DLD1 (cell line): ENCODE results near the gene GALNT16.
"Not testable (repeated sequence)": the region's sequence is repeated elsewhere in the genome, so short reads cannot be mapped to it uniquely, and the experiment has no call there.

Experiments used
- in situ Hi-C: cut with HindIII; loops from 2 replicates; pipeline ENCODE4 v1.10.0; 2017; ENCODE audit warnings: low sequenced_read_pairs

GALNT16 gene

GRCh38 chr14:69358233-69358963 is 98.4 kb downstream of the GALNT16 start:
- in situ Hi-C loops = no loop called here

GRCh38 chr14:69358966-69359365 is 99.0 kb downstream of the GALNT16 start:
- in situ Hi-C loops = no loop called here

- in situ Hi-C loops = no loop called here
Measured at GRCh38 chr14:69360438-69361108, 100.6 kb downstream of the GALNT16 start.

- in situ Hi-C loops = no loop called here
Measured at GRCh38 chr14:69363055-69363454, 103.1 kb downstream of the GALNT16 start.

GRCh38 chr14:69363964-69364363 is 104.0 kb downstream of the GALNT16 start:
- in situ Hi-C loops = no loop called here

DNA sequence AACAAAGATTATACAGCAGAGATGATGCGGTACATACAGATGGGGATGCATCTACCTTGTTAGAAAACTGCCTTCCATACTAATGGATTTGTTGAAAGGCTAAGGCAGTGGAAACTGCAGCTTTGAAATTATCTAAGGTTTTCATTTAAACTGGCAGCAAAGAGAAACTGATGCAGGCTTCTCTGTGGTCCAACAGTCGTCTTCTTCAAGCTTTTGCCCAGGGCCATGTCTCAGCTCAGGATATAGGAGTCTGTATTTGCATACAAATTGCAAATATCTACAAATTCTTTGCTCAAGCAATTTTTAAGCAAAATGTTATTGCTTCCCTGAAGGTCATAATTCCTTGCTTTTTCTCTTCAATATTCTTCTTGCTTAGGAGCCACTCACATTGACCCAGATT is 104.4 kb downstream of the GALNT16 start:
- in situ Hi-C loops = no loop called here

DNA sequence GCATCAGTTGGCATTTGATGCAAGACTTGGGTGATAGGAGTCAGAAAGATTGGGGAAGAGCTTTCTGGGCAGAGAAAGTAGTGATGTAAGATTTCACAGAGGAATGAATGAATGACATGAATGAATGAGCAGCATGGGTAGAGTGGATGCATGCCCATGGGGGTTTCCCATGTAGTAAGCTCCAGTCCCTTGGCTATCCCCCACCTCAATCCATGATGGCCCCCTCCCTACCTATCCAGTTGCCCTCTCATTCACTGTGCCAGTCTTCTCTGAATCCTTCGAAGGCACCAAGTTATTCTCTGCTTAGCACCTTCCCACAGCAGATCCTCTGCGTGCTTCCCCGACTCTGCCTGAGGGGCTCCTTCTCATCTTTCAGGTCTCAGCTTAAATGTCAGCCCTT is 106.1 kb downstream of the GALNT16 start:
- in situ Hi-C loops = no loop called here

DNA sequence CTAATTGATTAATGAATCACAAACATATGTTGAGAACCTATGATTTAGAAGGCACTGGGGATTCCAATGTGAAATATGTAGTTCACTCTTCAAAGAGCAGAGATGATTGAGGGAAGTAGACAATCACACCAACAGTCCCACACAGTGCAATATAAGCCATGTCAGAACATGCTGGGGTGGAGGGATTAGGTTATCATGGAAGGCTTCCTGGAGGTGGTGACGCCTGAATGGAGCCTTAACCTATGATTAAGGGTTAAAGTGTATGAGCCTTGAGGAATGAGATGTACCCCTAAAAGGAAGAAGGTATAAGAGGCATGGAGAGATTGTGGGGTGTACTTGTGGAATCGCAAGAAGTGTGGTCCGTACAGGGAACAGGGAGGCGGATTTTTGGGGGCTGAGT is 106.8 kb downstream of the GALNT16 start:
- in situ Hi-C loops = no loop called here

- in situ Hi-C loops = no loop called here
Measured at GRCh38 chr14:69368381-69368780, 108.4 kb downstream of the GALNT16 start.

DNA sequence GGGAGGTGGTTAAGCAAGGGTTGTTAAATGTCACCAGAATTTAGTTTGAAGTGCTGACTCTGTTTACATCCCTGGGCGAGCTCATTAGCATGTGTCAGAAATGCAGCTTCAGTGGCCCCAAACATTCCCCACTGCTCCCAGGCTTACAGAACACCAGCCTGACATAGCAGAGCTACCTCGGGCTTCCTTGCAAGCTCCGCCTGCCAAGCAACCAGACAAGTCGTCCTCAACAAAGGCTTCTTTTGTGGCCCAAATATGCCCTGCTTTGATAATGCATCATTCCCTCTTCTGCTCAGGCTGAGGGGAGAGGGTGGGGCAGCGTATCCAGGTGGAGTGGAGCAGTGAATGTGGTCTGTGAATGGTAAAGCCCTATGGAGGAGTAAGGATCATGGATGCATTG is 110.1 kb downstream of the GALNT16 start:
- in situ Hi-C loops = no loop called here

- in situ Hi-C loops = no loop called here
Measured at GRCh38 chr14:69372146-69372545, 112.2 kb downstream of the GALNT16 start.

GRCh38 chr14:69373104-69373503 is 113.1 kb downstream of the GALNT16 start:
- in situ Hi-C loops = no loop called here

- in situ Hi-C loops = no loop called here
Measured at GRCh38 chr14:69374235-69374634, 114.3 kb downstream of the GALNT16 start.

DNA sequence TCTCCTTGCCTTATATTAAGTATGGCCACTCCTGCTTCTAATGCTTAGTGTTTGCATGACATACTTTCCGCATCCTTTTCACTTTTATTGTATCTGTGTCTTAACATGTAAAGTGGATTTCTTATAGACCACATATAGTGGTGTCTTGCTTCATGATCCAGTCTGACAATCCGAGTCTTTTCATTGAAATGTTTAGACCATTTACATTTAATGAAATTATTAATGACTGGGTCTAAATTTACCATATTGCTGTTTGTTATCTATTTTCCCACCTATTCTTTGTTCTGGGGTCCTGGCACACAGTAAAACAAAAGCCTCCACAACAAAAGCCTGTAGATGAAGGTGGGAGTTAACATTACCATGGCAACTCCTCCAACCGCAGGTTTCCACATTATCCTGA is 115.2 kb downstream of the GALNT16 start:
- in situ Hi-C loops = loop anchor here (5.0 kb wide), 1 partner anchor 82 kb away; no protein-coding TSS in a partner anchor

GRCh38 chr14:69375722-69376121 is 115.8 kb downstream of the GALNT16 start:
- in situ Hi-C loops = loop anchor here (5.0 kb wide), 1 partner anchor 82 kb away; no protein-coding TSS in a partner anchor

GRCh38 chr14:69376439-69376838 is 116.5 kb downstream of the GALNT16 start:
- in situ Hi-C loops = loop anchor here (5.0 kb wide), 1 partner anchor 81 kb away; no protein-coding TSS in a partner anchor

DNA sequence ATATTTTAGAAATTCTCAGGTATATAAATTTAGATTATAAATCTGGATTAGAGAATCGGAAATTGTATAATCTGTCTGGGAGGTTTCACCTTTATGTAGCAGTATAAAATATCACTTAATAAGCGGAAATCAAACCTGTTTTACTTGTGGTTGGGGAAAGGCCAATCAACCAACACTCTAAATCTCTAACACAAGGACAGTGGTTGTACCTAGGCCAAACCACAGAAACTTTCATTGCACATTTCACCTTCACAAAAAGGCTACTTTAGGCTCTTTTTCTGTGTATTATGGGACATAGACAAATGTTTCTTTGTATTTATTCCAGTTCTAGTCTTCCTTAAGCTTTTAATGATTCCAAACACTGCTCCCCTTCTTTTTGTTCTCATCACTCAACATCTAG is 118.3 kb downstream of the GALNT16 start:
- in situ Hi-C loops = loop anchor here (5.0 kb wide), 1 partner anchor 79 kb away; no protein-coding TSS in a partner anchor

GRCh38 chr14:69387311-69387710 is 127.4 kb downstream of the GALNT16 start:
- in situ Hi-C loops = no loop called here

DNA sequence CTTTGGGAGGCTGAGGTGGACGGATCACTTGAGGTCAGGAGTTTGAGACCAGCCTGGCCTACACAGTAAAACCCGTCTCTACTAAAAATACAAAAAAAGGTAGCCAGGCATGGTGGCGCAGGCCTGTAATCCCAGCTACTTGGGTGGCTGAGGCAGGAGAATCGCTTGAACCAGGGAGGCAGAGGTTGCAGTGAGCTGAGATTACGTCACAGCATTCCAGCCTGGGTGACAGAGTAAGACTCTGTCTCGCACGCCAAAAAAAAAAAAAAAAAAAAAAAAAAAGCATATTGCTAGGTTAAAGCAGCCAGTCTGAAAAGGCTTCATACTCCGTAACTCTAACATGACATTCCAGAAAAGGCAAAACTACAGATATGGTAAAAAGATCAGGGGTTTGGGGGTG is 131.4 kb downstream of the GALNT16 start:
- in situ Hi-C loops = not testable (repeated sequence)

- in situ Hi-C loops = no loop called here
Measured at GRCh38 chr14:69392481-69392880, 132.5 kb downstream of the GALNT16 start.

DNA sequence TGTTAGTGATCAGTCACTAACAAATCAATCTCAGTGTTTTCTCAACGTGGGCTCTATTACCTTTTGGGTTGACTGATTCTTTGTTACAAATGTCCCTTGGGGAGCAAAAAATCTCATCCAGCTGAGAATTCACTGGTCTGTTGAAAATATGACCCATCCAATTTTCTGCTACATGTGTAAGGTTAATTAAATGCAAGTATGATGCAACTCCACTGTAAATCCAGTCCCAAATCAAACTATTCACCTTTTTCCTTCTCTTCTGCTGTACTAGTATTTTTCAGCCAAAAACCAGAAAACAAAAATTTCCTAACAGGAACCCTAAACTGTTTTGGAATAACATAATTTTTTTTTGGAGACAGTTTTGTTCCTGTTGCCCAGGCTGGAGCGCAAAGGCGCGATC is 136.0 kb downstream of the GALNT16 start:
- in situ Hi-C loops = no loop called here
